CD4-positive, alpha-beta T cell treated with Interleukin-15 for 4 hours (primary cell): ENCODE data around the gene ESR1.
"Not testable (repeated sequence)": the region's sequence is repeated elsewhere in the genome, so short reads cannot be mapped to it uniquely, and the experiment has no call there.

ENCODE experiments used
- DNase-seq: peaks from one replicate; pipeline ENCODE4 v3.0.0-alpha.2; 2020; ENCODE audit warnings: low spot score

ESR1 gene

DNA sequence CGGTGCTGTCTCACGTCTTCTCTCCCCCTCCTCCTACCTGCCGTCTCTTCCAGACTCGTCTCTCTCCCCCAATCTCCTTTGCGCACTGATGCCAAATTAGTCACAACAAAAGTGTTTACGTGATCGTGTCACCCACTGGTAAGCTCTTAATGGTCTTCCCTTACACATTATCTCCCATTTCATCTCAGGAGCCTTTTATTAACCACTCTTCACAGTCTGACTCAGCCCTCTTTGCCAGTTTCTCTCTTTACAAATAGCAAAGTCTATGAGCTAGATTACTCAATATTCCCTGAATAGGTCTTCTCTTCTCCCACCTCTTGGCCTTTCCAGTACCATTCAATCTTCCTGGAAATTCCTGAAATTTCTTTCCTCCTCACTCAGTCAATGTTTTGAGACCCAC, 247.0 kb downstream of the ESR1 start:
- no peak for DNase-seq

DNA sequence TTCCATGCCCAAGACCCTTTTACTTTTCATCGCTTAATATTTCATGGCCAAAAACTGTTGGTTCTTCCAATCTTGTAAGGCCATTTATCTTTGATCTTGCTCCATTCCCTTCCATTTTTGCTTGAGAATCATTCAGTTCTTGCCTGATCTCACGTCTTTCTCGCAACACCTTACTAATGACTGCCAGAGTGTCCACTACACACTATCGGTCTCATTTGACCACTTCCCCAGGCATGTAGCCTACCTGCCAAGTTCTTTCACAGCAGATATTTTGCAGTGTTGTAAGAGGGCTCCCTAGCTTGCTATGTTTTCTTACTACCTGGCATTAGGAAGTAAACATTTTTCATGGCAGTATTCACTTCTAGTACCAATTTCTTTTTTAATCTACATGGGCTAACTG, 248.0 kb downstream of the ESR1 start:
- DNase-seq: no peak

DNA sequence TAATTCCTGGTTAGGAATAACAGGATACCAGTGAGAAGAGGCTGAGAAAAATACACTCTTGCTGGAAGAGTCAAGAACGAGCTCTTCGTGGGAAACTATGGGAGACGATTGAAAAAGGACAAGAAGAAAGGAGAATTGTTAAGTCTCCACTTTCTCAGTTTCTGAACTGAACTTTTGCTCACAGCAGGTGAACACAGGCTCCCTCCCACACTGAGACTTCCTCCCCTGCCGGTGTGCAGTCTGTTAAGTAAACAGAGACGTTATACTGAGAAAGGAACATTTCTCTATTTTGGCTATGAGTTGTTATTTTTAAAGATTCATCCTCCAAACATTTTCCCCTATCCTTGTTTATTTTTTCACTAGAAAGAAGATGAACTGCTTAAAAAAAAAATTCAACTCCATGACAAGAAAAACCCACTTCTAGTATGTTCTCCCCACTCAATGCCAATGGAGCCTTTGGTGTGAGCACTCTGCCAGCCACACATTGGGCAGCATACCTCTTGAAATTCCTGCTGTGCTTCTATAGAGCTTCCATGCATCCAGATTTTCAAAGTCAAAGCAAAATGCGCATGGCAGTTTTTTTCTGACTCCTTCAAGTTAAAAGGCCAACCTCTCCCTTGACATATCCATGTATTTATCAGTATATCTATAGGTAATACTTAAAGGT, 250.5 kb downstream of the ESR1 start:
- DNase-seq: no peak

DNA sequence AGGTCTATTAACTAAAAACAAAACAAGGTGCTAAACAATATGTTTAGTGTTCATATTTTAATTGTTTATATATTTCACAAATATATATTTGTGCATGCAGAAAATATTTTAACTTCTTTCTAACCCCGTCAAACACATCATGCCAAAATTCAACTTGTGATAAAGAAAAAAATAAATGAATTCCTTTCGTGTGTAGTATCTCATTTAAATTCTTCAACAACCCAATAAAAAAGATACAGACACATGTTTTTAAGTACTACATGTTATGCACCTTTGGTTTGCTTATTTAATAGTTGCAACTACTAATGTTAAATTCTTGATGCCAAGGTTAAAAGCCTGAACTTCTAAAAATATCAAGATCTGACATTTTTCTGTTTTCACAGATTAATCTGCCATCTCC, 252.4 kb downstream of the ESR1 start:
- no peak for DNase-seq

DNA sequence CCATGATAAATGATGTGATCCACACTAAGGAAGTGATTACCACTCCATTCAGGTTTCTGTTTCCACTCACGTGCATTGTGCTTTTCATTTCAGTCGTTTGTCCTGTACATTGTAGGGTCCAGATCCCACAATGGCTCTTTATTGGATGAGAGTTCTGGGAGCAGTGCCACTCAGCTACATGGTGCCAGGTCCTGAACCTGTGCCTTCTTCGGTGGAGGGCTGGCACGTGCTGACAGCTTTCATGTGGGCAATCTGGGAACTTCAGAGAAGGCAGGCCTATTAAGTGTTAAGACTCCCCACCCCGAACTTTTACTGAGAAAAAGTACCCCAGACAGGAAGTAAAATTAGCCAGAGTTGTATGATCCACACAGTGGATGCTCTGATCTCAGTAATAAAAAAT, 255.0 kb downstream of the ESR1 start:
- DNase-seq: no peak

DNA sequence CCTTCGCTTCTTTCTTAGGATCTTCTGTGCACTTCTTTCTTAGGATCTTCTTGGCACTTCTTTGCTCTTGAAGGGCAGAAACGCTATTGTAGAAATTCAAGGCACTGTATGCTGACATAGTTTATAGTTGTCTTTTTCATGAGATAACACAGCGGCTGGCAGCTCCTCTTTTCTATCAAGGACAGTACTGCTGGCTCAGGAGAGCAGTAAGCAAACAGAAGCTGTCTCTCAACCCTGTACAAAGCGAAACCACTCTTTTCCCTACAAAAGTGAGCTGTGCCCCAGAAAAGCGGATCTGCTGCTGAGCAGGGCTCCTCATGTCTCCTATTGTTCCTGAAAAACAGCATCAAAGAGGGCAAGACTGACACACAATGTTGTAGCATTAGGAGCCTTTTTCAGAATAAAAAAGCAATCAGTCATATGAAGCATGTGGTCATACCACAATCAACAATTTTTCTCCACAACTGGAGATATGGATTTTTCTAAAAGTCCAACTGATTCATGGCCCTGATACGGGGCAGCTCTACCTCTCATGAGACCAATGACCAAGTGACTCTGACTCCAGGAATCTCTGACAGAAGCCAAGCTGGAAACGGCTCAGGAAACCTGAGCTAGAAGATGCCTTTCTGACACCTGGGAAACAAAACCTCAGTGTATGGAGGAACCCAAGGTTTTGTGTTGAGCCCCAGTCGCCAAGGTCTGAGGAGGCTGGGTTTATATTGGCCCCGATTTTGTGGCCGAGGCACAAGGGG, 255.9 kb downstream of the ESR1 start:
- no peak for DNase-seq

DNA sequence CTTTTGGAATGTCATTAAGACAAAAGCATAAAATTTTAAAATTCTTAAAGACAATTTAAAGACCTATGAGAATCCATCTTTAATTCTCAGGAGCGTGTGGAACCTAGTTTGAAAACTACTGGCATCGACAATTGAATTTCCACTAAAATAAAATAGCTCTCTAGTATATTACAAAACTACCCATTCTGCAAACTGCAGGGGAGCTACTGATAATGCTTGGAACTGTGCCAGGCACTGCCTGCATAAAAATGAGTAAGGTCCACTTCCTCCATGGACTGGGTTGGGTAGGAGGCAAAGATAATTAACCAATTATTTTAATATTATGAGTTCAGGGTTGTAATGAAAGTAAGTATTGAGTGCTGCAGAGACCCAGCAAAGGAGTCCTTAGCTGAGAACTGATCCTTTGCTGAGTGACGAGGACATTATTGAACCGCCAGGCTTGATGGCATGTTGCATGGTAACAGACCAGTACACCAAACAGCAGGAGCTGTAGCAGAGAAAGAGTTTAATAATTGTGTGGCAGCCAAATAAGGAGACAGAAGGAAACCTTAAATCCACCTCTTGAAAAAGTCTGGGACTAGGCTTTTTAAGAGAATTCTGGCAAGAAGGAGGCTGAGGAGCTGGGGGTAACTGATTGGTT, 261.3 kb downstream of the ESR1 start:
- DNase-seq: no peak

DNA sequence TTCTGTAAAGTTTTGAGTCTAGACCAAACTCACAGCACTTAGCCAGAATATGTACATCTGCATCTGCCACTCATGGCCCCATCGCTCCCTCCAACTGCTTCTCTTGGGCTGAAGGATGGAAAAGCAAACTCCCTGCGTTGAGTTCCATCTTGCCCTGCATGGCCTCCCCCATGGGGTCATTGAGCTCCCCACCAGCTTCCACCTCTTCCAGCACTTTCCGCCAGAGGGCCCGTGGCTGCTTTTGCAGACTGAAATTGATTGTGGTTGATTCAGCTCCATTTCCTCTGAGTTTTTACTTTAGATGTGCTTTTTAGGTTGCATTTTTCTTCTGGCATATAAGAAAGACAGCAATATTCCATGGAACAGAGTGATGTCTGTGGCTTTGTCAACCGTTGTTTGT, 263.1 kb downstream of the ESR1 start:
- DNase-seq: no peak

DNA sequence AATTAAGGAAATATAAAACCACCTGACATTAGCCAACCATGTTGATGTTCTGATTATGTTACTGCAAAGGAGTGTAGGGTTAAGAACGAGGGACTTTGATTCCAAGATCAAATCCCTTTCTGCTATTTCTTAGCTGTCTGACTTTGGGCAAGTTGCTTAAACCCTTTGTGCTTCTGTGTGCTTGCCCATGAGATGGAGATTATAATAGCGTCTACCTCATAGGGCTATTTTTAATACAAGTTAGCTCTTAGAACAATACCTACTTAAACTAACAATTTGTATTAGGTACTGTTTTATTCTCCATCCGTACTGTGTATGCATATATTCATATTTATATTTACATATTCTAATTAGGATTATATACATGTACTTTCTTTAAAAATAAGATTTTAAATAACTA, 263.8 kb downstream of the ESR1 start:
- DNase-seq: no peak

DNA sequence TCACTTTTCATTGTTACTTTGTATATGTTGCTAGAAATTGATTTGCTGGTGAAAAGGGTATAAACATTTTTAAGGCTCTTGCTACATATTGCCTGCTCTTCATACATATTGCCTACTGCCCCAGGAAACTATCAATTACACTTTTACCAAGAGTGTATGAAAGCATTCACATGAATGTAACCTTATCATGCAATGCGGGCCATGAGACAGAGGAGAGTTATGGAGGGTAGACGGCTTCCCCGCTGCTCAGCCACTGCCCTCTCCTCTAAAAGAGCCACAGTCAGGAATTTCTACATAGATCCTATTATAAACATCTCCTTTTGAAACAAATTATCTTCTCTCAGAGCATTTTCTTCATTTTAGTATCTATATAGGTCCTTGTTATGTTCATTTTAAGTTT, 264.4 kb downstream of the ESR1 start:
- DNase-seq: no peak

DNA sequence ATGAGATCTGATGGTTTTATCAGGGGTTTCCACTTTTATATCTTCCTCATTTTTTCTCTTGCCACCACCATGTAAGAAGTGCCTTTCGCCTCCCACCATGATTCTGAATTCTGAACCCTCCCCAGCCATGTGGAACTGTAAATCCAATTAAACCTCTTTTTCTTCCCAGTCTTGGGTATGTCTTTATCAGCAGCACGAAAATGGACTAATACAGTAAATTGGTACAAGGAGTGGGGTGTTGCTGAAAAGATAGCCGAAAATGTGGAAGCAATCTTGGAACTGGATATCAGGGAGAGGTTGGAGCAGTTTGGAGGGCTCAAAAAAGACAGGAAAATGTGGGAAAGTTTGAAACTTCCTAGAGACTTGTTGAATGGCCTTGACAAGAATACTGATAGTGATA, 268.8 kb downstream of the ESR1 start:
- not testable (repeated sequence) for DNase-seq

DNA sequence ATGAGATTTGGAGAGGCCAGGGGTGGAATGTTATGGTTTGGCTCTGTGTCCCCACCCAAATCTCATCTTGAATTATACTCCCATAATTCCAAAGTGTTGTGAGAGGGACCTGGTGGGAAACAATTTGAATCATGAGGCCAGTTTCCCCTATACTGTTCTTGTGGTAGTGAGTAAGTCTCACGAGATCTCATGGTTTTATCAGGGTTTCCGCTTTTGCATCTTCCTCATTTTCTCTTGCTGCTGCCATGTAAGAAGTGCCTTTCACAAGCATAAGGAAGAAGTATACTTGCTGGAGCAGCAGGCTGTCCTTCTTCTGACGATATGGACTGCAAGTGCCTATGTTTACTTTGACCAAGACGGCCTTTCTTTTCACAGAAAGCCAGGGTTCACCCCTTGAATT, 270.5 kb downstream of the ESR1 start:
- no peak for DNase-seq

DNA sequence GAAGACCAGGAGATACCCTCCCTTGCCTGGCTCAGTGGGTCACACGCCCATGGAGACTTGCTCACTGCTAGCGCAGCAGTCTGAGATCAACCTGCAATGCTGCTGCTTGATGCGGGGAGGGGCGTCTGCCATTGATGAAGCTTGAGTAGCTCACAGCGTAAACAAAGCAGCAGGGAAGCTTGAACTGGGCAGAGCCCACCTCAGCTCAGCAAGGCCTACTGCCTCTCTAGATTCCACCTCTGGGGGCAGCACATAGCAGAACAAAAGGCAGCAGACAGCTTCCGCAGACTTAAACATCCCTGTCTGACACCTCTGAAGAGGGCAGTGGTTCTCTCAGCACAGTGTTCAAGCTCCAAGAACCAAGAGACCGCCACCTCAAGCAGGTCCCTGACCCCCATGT, 271.3 kb downstream of the ESR1 start:
- DNase-seq: no peak

DNA sequence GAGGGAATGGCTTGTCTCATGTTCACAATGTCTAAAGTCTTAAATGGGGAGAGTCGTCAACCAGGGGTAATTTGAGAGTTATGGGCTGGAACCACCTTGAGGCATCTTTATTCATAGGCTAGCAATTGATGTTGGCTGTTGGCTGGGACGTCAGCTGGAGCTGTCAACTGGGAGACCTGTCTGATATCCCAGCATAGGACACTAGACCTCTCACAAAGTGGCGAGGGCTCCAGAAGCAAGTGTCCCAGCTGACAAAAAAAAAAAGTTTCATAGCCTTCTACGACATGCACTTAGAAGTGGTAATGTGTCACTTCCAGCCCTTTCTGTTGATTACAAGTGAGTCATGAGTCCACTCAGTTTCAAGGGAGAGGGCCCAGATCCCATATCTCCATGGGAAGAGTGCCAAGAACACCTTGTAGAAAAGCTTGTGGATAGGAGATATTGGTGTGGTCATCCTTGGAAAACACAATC, 278.0 kb downstream of the ESR1 start:
- no peak for DNase-seq

DNA sequence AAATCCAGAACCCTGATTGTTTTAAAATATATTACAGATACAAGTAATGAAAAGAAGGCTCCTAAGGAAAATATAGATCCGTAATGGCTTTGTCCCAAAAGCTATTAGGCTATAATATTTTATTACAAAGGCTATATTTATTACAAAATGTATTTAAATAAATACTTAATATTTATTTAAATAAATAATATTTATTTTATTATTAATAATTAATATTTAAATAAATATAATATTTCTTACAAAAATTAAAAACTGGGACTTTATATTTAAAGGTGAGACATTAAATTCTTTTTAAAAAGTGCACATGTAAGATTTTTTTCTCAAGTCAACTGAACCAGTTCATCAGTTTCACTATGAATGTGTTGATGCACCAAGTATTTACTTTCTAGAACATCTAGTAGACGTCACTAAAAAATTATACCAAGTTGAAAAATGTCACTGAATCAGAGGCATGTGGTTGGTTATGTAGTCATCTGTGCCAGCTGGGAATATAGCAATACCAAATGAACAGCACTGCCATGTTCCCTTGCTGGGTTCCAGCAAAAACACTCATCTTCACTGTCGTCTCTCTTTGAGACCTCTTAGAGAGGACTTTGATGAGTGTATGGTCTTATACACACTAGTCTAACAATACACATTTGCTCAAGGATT, 278.9 kb downstream of the ESR1 start:
- DNase-seq: no peak

DNA sequence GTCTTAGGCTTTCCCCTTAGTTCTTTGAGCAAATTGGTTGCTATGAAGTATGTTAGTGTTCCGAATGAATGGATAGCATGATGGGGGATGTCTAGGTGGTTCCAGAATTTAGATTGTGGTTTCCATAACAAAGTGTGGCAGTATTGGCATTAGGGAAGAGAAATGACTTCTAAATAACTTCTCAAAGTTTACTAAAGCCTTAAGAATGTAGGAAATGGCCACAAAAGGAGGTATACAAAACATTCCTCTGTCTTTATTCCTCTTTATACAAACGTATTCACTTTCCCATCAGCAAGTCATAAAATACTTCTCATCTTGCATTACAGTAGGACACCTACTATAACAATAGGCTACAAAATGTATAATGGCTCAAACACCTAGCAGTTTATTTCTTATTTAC, 279.6 kb downstream of the ESR1 start:
- no peak for DNase-seq

DNA sequence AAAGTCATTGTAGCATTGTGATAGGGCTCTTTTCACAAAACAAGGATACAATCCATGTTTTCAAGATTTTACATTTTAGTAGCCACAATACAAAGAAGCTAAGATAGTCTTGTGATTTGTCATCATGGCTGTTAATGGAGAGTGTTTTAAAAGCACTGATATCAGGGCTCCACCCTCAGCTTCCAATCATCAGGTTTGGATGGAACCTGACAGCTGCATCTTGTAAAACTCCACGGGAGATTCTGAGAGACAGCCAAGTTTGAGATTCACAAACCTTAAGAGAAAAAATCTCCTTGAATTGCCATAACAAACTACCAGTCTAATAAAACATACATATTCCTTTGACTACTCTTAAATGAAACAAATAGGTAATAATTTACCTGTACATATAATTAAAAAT, 280.2 kb downstream of the ESR1 start:
- DNase-seq: no peak

DNA sequence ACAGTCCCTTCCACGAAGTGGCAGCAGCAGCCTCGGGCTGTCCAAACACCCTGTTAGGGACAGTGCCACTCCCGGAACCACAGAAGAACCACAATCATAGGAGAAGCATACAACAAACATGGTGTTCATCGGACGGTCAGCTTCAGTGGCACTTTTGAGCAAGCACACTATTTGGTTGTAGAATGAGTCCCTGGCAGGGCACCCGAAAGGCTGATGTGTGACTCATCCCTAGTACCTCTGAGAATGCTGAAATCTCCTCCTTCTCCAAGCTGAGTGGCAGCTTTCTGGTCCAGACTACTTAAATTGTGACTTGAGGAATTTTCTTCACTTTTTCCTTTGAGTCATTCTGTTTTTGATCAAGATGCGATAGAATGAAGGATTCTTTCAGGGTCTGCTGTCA, 282.5 kb downstream of the ESR1 start:
- DNase-seq: no peak

DNA sequence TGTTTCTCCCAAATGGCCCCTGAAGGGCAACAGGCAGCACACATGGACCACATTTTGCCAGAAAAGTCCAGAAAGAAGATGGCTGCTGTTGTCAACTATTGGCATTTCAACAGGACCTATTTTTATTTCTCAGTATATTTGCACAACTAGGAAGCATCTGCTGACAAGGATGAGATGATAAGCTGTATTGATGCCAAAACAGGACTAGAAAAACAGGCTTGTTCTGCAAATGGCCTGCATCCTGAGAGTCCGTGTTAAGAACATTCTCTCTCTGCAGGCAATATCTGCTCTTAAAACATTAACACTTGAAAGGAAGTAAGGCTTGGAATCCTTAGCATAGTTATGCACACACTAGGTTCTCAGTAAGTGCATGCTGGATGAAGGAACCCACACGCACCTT, 283.7 kb downstream of the ESR1 start:
- no peak for DNase-seq

DNA sequence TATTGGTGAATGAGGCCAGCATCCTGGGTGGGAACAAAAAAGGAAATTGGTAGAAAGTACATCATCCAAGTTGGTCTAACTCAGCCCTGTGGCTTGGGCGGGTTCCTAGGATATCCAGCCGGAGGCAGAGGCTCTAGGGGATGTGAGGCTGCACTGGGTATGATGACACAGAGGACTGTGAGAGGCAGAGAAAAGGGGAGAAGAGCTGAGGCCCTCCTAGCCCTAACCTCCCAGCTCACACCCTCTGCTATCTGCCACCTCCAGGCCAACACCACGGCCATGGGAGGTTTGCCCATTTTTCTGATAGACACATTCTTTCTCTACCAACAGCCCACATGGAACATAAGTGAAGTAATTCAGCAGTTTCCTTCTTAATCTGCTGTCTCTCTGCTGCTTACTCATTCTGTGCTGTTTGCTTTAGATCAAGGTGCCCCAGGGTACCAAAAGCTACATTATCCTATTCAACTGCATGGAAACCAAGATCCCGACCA, 284.4 kb downstream of the ESR1 start:
- no peak for DNase-seq

DNA sequence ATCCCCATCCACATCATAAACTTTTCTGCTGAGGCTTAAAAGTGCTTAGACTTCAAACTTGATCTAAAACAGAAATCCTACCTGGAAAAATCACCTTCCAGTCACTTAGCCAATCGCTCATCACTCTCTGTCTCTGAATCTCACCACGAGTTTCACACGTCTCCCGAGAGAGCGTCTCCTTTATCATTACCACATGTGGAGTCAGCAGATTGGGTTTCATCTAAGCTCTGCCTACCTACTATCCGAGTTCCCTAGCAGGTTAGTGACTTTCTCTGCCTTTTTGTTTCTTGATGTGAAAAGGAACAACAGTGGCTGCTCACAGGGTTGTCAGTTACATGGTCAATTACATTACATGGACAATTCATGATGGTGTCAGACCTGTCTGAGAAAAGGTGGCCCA, 286.2 kb downstream of the ESR1 start:
- DNase-seq: no peak

DNA sequence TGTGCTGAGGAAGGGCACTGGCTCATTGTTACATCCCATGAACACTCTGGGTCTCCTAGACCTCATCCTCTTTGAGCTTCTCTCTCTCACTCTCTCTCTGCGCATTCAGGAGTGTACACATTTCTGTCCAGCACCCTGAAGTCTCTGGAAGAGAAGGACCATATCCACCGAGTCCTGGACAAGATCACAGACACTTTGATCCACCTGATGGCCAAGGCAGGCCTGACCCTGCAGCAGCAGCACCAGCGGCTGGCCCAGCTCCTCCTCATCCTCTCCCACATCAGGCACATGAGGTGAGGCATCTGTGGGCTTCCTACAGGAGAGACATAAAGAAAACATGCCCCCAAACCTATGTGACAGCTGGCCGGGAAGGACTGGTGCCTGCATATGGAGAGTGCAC, 286.8 kb downstream of the ESR1 start:
- no peak for DNase-seq
